GM13976 (cell line): ENCODE measurements around the gene MRPL28.
"Not testable (repeated sequence)": the region's sequence is repeated elsewhere in the genome, so short reads cannot be mapped to it uniquely, and the experiment has no call there.

Experiments
- DNase-seq: peaks from one replicate; pipeline ENCODE4 v3.0.0; 2012; ENCODE audit warnings: low spot score
- CTCF ChIP-seq: IDR thresholded peaks from 2 replicates; pipeline ENCODE4 v1.5.1; 2012; ENCODE audit warnings: borderline replicate concordance, mild to moderate bottlenecking; ENCODE audit not compliant: insufficient read depth; ENCODE audit errors: extremely low read depth, missing control alignments, control extremely low read depth
- in situ Hi-C: fragments of 300-500 bp; cut with MboI; formaldehyde crosslinking; loops from one replicate; pipeline ENCODE4 v1.12.0; 2022; ENCODE audit warnings: low sequenced_read_pairs, mixed read lengths, inconsistent platforms; ENCODE audit not compliant: unreplicated experiment

Gene MRPL28

GRCh38 chr16:345772-346171 is 24.6 kb downstream of the MRPL28 start:
- in situ Hi-C loops: no loop called here
- TF ChIP-seq CTCF: no peak
- DNase-seq: no peak

DNA sequence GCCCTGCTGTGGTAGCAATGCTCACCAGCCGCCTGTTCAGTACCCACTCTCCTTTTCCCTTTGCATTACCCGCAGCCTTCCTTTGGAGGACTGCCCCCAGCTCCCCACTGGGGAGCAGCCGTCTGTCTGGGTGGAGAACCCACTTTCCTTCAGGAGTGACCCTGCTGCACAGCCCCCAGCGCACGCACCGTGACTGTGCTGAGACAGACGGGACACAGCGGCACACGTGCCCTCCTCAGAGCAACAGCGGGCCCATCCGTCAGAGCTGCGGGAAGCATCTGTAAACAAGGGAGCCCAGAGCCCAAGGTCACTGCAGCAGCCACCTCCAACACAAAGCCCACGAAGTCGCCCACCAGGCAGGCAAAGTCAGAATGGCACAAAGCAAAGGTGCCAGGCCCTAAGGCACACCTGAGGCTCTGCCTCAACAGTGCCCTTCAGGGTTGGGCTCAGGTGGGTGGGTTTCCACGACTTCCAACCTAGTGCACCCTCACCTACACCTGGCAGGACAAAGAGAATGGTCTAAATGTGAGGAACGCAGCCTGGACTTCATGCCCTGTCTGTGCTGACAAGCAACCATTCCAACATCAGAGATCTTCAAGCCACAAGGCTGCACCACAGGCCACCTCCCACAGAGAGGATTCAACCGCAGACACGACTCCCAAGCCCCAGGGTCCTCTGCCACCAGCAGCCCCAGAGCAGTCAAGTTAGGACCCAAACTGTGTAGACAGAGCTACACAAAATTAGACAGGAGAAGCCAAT is 27.7 kb downstream of the MRPL28 start:
- TF ChIP-seq CTCF: no peak
- in situ Hi-C loops: no loop called here
- DNase-seq: no peak

- DNase-seq, in situ Hi-C loops: not testable (repeated sequence)
Measured at GRCh38 chr16:341974-342336, 28.4 kb downstream of the MRPL28 start.

- in situ Hi-C loops, DNase-seq: not testable (repeated sequence)
Measured at GRCh38 chr16:341095-341973, 29.0 kb downstream of the MRPL28 start.

- in situ Hi-C loops: no loop called here
- DNase-seq: no peak
- no peak for TF ChIP-seq CTCF
Measured at GRCh38 chr16:340370-341091, 29.8 kb downstream of the MRPL28 start.

DNA sequence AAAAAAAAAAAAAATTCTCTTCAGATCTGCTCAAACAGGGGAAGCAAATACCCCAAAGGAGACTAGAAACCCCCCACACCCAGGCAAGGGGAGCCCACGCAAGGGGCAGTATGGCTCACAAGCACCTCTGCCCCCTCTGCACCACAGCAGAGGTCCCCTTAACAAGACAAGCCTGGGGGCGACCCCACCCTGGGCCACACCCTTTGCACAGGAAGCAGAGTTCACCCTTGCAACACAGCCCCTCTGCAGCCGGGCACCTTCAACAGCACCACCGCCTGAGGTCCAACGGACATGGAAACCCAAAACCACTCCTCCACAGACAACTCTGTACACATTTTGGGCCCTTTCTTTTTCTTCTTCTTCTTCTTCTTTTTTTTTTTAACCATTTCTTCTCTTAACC is 30.7 kb downstream of the MRPL28 start:
- in situ Hi-C loops: no loop called here
- DNase-seq: no peak
- no peak for TF ChIP-seq CTCF

DNA sequence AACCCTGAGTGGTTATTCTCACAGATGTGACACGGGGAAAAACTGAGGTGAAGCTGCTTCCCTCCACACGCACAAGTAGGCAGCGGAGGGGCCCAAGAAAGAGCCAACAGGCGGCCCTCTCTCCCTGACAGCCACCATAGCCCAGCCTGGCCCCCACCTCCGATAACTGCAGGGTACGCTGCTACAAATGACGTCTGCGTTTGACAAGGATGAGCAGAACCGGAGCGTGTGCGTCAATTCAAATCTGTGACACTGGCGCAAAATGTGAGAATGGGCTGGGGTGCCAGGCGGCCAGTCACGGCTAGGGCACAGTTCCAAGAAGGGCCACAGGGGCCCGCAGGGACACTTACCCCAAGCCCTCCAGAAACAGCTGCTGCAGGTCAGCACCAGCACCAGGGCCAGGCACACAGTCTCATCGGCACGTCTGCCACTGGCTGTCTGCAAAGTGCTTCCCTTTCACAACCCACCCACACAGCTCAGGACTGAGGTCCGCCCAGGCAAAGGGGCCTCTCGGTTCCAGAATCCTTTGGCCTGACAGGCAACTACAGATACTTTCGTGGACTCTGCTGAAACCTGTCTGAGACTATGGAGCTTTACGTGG is 32.3 kb downstream of the MRPL28 start:
- DNase-seq: no peak
- no peak for TF ChIP-seq CTCF
- in situ Hi-C loops: no loop called here
